22Rv1 (cell line): ENCODE measurements around the gene PPP3R1.

Experiments
- H3K27ac ChIP-seq: fragments of 450-650 bp; 2 replicates; pipeline ENCODE4 v1.5.1; 2017
- ZFX ChIP-seq: fragments of 450-650 bp; IDR thresholded peaks from 2 replicates; pipeline ENCODE4 v1.6.1; 2017; ENCODE audit warnings: antibody characterized with exemption, borderline replicate concordance
- TF ChIP-seq, protein P1 (sequence below): fragments of 450-650 bp; IDR thresholded peaks from 2 replicates; pipeline ENCODE4 v1.5.1; 2017; ENCODE audit warnings: mild to moderate bottlenecking

PPP3R1 gene

DNA sequence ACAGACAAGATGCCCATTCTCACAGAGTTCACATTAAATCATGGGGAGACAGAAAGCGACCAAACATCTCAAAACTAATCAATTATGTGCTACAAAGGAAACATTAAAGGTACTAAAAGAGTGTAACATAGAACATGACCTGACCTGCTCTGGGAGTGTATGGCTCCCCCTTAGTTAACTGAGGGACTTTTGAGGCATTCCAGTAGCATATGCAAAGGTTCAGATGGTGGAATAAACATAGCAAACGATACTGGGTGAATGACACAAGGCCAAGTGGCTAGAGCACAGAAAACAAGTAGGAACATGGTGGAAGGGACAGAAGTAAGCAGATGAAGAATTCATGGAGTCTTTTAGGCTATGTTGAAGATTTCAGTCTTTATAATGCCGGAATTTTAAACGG lies 11.9 kb downstream of the PPP3R1 start:
- no peak overlapping the region for H3K27ac ChIP-seq
- TF ChIP-seq, protein P1, sequence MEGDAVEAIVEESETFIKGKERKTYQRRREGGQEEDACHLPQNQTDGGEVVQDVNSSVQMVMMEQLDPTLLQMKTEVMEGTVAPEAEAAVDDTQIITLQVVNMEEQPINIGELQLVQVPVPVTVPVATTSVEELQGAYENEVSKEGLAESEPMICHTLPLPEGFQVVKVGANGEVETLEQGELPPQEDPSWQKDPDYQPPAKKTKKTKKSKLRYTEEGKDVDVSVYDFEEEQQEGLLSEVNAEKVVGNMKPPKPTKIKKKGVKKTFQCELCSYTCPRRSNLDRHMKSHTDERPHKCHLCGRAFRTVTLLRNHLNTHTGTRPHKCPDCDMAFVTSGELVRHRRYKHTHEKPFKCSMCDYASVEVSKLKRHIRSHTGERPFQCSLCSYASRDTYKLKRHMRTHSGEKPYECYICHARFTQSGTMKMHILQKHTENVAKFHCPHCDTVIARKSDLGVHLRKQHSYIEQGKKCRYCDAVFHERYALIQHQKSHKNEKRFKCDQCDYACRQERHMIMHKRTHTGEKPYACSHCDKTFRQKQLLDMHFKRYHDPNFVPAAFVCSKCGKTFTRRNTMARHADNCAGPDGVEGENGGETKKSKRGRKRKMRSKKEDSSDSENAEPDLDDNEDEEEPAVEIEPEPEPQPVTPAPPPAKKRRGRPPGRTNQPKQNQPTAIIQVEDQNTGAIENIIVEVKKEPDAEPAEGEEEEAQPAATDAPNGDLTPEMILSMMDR = no peak
- TF ChIP-seq ZFX = no peak

GRCh38 chr2:68238955-68239822 lies 13.1 kb downstream of the PPP3R1 start:
- TF ChIP-seq, protein P1 = no peak
- TF ChIP-seq ZFX = no peak
- H3K27ac ChIP-seq = no peak overlapping the region

DNA sequence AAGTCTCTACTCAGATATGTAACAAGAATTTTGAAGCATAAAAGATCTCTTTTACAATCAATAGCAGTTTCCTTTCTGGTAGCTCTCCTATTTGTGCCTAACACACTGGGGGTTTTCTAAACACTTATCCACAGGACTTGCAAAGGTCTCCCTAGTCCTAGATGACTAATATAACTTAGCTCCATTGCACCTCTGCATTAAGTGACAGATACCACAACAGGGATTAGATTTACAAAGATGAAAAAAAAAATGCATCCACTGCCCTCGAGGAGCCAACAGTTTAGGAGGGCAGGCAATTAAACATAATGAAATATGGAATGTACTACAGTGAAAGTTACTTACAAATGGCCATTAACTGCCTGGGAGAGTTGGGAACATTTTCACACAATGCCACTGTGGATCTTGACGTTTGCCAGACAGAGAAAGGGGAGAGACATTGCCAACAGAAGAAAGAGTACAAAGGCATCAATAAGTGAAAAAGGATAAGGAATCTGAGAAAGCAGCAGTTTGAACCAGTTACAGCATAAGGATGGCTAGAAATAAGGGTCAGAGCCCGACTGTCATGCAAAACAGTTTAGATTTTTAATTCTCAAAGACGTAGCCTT lies 14.3 kb downstream of the PPP3R1 start:
- TF ChIP-seq, protein P1 = no peak
- TF ChIP-seq ZFX = no peak
- no peak overlapping the region for H3K27ac ChIP-seq

- no peak overlapping the region for H3K27ac ChIP-seq
- TF ChIP-seq, protein P1 = no peak
- TF ChIP-seq ZFX = no peak
Measured at GRCh38 chr2:68237404-68237803, 14.9 kb downstream of the PPP3R1 start.

- H3K27ac ChIP-seq = no peak overlapping the region
- TF ChIP-seq ZFX = no peak
- TF ChIP-seq, protein P1 = no peak
Measured at GRCh38 chr2:68236876-68237275, 15.5 kb downstream of the PPP3R1 start.

GRCh38 chr2:68236103-68236734 lies 16.1 kb downstream of the PPP3R1 start:
- TF ChIP-seq, protein P1 = no peak
- no peak for TF ChIP-seq ZFX
- H3K27ac ChIP-seq = no peak overlapping the region
